ENCODE data around the gene DGKK. TPM values are rescaled to one million over a fixed set of nuclear protein-coding genes. Genes with fewer than 3 reads are reported as not detected.

DGKK gene
- total RNA-seq, 4 donors from 2014 or later = 0.16 TPM; not detected in 3

GRCh38 chrX:50327235-50327634 lies 143.4 kb downstream of the DGKK start:
- Histone ChIP-seq H3K4me1 (no peaks in the 10 kb centered on the region), H3K4me3 (no peak overlapping the region), H3K9me3 (no peaks in the 10 kb centered on the region), H3K27ac (no peak overlapping the region), H3K36me3 (no peaks in the 10 kb centered on the region), H3K27me3 (no peaks in the 10 kb centered on the region)
- TF ChIP-seq POLR2A (IDR thresholded peaks at IDR 0.05) (no peak), EP300 (IDR thresholded peaks at IDR 0.05; ENCODE audit: low read depth) (no peak)
- intact Hi-C loops (cut with DNase I; ENCODE audit: low total_unique reads) (no loop called here), in situ Hi-C loops (cut with MboI; ENCODE audit: low pct_ligation_motif_present in 1 of 4, low pct_unique_long_range_greater_than_20kb in 1 of 4, low sequenced_read_pairs in 3 of 4) (no loop called here)
- WGBS, 2 donors (ENCODE audit: low coverage in 1 of 2) = 40 to 77% methylated on average over 1 to 2 of the region's 2 CpGs
- no peak for DNase-seq

Data from transverse colon (tissue), 4 donors.